GM04504 (cell line): ENCODE measurements around the gene HEY2.
"Not testable (repeated sequence)": the region's sequence is repeated elsewhere in the genome, so short reads cannot be mapped to it uniquely, and the experiment has no call there.

Experiments used
- DNase-seq: peaks from one replicate; pipeline ENCODE4 v3.0.0-alpha.2; 2012; ENCODE audit warnings: low read depth

The HEY2 gene

DNA sequence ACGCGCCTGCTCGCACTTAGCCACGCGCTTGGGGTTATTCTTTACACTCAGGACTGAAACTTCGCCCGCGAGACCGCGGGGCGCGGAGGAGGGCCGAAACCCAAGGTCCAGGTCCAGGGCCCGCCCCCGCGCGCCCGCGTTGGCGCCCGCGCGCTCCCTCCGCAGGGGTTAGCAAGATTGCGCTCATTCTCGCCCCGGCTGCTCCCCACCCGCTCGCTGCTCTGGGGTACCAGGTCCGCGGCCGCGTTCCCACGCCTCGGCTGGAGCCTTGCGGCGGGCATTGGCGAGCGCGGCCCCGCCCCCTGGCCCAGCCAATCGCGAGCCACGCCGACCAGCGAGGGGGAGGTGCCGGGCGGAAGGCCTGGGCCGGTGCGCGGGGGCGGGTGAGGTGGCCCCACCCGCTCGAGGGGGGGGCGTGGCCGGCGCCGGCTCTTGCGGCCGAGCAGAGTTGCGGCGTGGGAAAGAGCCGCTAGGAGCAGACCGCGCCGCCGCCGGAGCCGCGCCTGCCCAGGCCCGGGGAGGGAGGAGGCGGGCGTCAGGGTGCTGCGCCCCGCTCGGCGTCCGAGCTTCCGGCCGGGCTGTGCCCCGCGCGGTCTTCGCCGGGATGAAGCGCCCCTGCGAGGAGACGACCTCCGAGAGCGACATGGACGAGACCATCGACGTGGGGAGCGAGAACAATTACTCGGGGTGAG lies at the start of gene HEY2:
TSS of gene HEY2 (plus strand) at position 460 of the 692 bp plus-strand sequence. CDS start at position 605, 145 bp downstream.
- DNase-seq: peak; percentile 56

DNA sequence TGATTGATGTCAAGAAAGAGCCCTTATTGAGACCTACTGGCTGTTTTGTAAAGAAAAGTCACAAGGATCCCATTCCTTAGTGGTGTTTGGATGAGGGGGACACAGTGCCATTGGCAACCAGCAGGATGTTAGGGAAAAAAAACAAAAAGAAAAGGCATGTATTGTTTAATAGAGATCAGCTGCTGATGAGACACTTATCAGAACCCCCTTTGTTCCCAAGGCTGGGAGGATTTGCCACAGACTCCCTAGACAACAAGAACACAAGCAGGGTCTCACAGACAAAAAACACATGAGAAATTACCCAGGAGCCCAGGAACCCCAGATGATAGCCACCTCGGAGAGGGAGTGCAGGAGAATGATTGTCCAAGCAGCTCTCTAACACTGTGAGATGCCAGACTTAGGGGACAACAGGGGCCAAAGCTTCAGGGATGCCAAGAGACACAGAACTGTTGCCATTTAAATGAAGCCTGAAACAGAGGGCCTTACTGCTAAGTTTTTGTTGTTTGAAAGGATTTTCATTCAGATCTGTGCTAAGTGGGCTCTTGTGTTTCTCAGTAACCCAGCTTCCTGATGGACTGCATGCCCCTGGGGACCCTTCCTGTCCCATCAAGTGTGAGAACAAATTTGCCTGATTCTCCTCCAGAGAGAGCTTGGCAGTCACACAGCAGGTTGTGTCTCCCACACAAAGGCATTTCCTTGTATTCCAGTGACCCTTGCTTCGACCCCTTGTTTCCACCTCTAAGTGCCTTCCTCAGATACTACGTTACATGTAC lies 48.7 kb upstream of the HEY2 start:
- no peak for DNase-seq

DNA sequence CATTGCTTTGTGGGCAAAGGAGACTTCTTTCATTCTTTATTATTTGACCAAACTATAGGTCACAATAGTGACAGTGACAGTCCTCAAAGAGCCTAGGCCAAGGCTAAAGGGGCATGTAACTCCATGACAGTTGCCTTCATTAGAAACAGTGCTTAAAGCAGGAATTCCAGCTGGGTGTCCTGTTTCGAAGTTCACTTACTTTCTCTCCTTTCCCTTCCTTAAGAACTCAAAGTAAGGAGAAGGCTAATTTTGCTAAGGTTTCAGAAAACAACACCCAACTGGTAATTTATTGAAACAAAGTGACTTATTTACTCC lies 48.1 kb upstream of the HEY2 start:
- no peak for DNase-seq

DNA sequence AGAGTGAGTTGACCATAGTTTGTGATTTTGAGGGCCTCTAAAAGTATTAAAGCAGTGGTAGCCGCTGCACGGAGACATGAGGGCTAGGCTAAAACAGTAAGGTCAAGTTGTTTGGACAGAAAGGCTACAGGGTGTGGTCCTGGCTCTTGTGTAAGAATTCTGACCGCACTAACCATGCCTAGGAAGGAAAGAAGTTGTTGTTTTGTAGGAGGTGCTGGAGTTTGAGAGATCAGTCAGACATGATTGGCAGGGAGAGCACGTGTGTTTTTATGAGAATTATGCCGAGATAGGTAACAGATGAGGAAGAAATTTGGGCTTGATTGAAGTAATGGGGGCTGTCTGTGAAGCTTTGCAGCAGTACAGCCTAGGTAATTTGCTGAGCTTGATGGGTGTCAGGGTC lies 45.5 kb upstream of the HEY2 start:
- not testable (repeated sequence) for DNase-seq

DNA sequence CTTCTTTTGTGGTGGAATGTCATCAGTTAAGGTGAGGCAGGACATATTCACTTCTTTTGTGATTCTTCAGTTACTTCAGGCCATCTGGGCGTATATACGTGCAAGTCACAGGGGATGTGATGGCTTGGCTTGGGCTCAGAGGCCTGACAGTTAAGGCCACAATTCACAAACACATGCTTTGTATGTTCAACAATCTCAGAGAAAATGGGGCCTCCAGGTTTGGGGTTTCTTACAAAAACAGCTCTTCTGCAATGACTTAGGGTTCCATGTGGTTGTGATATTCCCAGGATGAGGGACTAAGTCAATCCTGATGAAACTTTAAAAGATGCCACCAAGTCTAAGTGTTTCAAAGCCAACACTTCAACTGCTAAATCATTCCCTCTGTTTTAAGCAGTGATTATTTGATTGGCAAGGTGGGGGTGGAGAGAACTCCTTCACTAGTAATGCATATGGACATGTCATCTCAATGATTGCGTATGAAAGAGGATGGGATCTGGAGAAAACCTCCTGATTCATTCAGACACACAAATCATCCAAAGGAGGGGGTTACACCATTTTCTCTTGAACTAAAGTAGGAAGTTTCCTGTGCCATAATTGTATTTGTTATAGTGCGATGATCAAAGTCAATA lies 41.7 kb upstream of the HEY2 start:
- no peak for DNase-seq

DNA sequence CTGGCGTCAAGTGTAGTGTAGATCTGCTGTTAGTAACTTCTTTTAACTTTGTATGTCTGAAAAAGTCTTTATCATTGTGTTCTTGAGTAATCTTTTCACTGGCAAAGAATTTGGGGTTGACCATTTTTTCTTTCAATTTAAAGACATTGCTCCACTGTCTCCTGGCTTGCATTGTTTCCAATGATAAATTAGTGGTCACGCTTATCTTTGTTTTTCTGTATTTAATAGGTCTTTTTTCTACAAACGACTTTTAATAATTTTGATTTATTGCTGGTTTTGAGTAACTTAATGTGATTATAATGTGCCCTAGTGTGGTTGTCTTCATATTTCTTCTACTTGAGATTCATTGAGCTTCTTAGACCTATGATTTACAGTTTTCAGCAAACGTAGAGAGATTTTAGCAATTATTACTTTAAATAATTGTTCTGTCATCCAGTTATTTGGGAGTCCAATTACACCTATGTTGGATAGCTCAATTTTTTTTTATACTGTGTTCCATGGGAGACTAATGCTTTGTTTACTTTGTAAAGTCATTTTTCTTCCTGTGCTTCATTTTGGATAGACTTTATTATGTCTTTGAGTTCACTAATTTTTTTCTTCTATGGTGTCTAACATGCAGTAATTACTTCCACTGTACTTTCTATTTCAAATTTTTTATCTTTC lies 38.3 kb upstream of the HEY2 start:
- DNase-seq: no peak

DNA sequence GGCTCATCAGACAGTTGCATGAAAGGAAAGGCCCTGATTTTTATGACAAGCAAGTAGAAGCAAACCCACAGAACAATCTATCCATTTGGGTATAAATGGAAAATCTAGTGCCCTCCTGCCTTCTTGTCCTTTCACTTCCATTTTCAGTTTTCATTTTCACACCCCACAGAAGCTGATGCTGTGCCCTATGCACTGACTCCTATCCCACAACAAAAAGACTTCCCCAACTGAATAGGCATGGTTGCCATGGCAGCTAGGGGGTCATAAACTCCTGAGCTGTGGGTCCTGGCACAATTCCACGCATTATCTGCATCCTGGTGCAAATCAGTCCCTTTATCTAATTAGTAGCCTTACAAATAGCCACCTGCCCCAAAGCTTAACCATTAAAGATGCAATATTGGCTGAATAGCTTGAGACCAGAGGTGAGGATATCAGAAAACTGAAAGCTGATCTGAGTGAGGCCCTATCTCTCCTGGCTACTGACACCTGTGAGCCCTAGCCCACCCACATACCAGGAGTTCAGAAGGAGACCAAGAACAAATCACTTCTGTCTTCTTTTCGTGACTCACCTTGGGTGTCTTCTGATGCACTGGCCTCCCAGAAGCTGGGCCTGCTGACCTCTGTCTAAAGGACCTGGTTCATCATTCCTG lies 34.9 kb upstream of the HEY2 start:
- no peak for DNase-seq

DNA sequence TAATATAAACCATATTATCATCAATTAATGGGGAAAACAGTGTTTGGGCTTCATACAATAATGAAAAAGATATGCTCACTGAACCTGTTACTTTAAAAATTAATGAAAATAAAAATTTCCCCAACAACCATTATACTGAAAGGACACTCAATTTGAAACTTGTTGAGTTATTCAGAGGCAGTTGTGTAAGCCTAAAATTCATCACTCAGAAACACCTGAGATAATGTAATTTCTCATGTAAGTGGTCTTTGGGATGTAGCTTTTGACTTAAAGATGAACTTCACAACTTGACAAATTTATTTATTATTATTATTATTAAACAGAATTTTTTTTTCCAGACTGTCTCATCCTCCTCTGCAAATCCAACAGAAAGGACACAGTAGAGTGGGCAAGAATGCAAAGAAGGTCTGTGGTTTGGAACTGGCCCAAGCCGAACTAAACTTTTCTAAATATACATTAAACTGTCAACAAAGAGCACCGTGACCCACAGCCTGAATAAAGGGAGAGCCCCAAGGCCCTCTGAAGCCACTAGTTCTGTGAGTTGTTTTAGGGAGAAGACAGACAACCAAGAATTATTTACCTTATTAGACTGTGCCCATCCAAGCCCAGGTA lies 32.2 kb upstream of the HEY2 start:
- DNase-seq: no peak

DNA sequence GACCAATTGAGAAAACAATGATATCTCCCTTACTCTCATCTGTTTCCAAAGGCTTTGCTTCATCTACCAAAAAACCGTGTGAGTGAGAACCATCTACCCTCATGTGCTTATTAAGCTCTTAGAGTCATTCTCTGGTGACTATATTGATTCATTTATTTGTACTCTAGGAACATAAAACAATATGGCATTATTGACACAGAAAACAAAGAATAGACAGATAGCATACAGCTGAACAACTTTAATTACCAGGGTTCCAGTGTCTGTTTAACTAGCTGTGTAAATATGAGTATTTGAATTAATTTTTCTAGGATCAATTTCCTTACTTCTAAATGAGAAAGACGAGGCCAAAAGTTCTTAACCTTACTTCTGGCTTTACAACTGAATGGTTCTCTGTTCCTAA lies 31.3 kb upstream of the HEY2 start:
- no peak for DNase-seq

DNA sequence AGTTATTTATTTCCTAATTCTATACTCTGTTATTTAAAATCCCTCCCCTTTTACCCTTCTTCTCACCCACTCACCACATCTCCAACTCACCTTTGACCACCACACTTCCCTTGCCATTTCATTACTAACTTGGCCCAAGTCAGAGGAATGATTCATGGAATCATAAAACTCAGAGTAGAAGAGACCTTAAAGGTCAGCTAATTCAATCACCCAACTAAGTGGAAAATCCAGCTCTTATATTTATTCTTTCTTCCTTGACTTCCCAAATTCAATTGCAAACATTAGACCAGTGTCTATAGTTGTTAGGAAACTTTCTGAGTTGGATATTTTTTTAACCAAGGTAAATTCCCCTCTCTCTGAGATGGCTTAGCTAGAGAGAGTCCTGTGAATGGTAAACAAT lies 26.5 kb upstream of the HEY2 start:
- no peak for DNase-seq

DNA sequence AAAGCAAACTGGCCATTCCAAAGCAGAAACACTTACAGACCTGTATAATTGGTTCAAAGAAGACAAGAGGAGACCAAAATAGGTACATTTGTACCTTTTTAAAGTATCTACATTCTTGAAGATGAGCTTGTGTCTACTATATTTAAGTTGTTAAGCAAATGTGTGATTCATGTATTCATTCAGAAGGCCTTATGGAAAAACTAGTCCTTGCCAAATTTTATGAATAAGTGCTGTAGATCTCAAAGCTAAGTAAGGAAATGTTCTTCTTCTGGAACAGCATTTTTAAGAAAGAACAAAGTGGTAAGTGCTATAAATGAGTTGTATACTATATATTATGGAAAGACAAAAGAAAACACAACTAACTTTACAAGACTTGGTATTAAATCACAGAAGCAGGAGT lies 22.2 kb upstream of the HEY2 start:
- DNase-seq: no peak

DNA sequence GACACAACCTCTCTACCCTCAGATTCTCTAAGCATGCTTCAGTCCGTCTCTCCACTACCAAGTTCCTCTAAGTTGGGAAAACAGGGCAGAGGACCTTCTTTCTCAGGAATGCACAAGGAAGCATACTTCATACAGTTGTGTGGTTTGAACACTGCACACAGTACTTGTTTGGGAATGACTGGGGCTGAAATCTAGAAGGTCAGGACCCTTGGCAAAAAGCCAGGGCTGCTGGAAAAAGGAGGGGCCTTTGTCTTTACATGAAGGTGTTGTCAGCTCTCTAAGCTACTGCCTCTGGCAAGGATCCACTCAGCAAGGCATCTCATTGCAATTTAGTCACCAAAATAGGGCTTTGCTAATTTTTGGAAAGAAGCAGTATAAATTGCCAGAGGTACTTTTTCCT lies 20.7 kb upstream of the HEY2 start:
- no peak for DNase-seq

DNA sequence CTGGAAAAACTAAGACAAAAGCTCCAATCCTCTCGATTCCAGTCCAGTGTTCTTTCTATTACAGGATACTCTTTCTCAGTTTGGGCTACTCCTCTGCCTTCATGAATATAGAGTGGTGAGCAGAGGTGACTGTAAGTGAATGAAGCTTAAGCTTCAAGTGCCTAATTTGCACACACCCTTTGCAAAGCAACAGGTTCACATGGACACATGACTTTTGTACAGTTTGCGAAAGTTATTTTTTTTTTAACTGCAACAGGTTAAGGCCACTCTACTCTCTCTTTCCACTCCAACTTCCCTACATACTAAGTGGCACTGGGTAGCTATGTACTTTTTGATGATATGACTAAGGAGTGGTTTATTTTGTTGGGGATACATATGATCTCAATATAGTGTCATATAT lies 19.4 kb upstream of the HEY2 start:
- no peak for DNase-seq

DNA sequence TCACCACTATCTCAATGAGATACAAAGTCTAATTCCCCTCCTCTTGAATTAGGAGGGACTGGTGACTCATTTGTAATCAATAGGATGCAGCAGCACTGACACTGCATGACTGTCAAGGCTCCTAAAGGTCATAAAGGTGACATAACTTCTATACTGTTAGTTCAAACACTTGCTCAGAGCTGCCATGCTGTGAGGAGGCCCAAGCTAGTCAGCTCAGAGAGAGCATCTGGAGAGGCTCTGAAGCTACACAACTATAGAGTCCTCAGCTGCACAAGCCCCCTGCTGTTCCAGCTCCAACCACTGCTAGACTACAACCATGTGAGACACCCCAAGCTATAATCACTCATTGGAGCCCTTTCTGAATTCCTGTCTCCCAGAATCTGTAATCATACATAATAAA lies 17.0 kb upstream of the HEY2 start:
- no peak for DNase-seq

DNA sequence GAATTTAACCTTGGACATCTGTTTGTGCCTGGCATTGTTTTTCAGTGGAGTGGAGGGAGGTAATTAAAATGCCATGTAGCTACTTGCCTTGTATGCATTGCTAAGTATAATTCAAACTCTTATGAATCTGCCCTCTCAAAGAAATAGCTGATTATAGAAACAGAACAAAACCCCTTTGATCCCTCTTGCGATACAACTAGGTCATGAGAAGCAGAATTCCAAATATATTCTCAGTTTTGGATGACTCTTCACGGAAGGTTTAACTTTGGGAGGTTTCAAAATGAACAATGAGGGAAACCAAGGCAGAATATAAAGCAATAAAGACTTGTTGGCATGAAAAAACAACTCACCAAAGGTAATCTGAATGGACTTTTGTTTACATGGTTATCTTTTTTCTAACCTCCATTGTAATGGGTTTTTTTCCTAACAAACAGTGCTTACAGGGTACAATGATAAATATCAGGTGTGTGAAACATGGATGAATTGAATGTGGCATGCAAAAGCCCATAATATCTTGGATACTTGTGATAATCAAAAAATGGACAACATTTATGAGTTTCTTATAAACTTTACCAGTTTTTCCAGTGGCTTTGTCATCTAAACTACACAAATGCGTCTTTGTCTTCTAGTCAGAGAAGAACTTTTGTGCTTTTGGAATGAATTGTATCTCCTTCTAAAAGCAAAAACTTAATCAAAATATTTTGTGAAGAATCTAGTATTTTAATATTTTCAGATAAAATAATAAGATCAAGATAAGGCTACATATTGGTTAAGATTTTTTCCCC lies 15.7 kb upstream of the HEY2 start:
- no peak for DNase-seq

DNA sequence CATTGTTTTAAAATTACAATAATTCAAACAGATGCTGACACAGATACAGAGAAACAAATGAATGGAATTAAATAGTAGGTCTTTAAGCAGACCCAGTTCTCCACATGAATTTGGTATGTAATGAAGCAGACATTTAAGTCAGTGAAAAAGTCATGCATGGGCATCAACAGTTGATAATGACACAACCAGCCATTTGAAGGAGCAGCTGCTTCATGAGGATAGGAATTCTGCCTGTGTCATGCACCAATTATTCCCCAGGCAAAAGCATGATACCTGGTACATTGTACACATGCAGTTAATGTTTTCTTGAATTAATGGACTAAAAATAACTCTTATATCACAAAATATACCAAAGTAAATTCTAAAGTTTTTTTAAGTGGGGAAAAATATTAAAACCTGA lies 11.2 kb upstream of the HEY2 start:
- DNase-seq: no peak

DNA sequence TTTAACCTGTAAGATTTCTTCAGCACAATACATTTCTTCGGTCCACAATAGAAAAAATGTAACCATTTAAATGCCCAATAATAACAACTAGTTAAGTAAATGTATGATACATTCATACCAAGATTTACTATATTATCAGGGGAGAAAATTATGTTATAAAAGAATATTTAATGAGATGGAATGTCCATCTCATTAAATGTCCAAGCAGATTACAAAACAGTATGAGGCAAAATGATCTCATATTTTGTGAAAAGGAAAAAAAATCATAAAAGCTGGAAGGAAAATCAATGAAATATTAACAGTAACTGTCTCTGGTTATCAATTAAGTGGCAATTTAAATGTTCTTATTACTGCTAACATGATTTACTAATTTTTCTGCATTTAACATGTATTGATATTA lies 10.1 kb upstream of the HEY2 start:
- DNase-seq: no peak

DNA sequence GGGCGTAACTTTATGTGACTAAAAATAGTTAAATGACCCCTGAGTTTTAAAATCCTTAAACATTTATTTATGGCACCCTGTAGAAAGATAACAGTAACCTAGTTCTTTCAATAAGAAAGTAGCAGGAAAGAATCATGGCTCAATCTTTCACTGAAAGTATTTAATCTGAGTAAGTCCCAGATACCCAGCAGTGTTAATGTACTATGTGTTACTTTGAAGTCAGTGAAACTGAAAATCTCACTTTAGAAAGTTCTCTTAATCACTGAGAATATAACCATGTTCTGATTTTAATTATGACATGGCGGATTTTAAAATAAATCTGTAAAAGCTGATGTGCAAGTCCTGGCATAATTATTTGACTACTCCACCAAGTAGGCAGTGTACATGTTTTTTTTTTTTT lies 8.1 kb upstream of the HEY2 start:
- DNase-seq: no peak

DNA sequence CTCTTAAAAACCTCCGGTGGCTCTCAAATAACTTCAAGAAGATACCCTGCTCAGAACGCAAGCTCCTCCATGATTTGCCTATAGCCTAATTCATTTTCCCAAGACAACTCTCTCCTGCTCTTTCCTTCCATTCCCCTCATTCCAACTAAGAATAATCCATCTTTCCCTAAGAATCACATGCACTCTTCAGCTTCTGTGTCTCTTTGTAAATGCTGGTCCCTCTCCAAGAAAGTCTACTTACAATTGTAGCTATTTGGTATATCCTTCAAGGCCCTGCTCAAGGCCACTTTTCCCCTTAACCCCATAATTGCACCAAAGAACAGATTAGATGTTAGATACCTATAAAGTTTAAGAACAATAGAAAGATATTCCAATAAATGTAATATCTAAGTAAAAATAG lies 7.4 kb upstream of the HEY2 start:
- DNase-seq: no peak

DNA sequence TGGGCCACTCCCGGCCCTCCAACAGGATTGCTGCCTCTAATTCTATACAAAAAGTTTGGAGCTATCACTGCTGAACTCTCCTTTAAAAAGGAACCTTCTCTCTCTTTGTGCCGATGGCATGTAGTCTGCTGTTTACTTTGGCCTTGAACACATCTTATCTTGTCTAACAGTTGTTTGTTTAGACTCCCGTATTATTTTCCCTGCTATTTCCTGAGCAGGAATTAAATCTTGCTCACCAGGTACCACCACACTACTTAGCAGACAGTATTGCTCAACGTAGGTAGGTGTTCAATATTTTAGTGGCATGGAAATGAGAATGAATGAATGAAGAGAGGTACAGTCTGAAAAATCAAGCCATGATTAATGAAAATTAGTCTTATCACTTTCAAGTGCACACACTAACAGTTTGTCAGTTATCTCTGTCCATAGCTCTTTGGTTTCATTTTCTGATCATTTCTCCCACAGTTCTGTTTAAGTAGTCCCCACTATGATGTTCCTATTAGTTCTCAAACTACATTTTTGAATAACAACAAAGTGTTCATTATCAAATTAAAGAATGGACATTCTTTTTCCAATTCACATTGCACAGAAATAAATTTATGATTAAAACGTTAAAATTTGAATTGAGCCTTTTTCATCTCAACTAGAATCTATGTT lies 6.8 kb upstream of the HEY2 start:
- no peak for DNase-seq

DNA sequence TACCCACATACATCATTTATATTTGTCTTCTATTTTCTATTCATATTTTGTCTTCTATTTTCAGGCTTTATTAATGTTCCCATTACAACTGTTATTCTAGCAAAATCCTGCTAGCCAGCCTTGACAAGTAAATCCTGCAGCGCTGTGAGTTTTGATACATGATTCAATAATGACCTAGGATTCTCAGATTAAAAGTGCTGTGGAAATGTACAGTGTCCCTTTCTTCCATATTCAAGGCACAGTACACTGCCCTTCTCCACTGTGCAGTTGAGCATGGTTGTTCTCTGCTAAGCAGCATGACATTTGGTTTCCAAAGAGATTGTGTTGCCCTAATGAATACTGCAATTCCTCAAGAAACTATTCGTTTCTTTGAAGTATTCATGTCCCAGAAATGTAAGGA lies 5.8 kb upstream of the HEY2 start:
- DNase-seq: no peak
